ENCODE data around the gene MLC1.

MLC1 gene

GRCh38 chr22:50045211-50046018, 39.8 kb downstream of the MLC1 start:
- no peak overlapping the region for H3K27ac ChIP-seq
- no peak for DNase-seq (ENCODE audit: low read depth, low spot score)

GRCh38 chr22:50044485-50045118, 40.6 kb downstream of the MLC1 start:
- DNase-seq (ENCODE audit: low read depth, low spot score), result no peak
- H3K27ac ChIP-seq, result no peak overlapping the region

- DNase-seq (ENCODE audit: low read depth, low spot score), result no peak
Observed at GRCh38 chr22:50041361-50042065, 43.7 kb downstream of the MLC1 start.

GRCh38 chr22:50040717-50041116, 44.5 kb downstream of the MLC1 start:
- no peak overlapping the region for H3K27ac ChIP-seq
- DNase-seq (ENCODE audit: low read depth, low spot score), result no peak

More at GRCh38 chr22:50041361-50042065, 43.7 kb downstream of the MLC1 start:
- no peak overlapping the region for H3K27ac ChIP-seq

- no peak for DNase-seq (ENCODE audit: low read depth, low spot score)
- no peak overlapping the region for H3K27ac ChIP-seq
Observed at GRCh38 chr22:50039669-50040443, 45.4 kb downstream of the MLC1 start.

- DNase-seq (ENCODE audit: low read depth, low spot score), result no peak
- no peak overlapping the region for H3K27ac ChIP-seq
Observed at GRCh38 chr22:50035976-50036724, 49.1 kb downstream of the MLC1 start.

GRCh38 chr22:50035131-50035881, 49.9 kb downstream of the MLC1 start:
- DNase-seq (ENCODE audit: low read depth, low spot score), result no peak
- no peak overlapping the region for H3K27ac ChIP-seq

- DNase-seq (ENCODE audit: low read depth, low spot score), result no peak
Observed at GRCh38 chr22:50034126-50035081, 50.8 kb downstream of the MLC1 start.

GRCh38 chr22:50032941-50033601, 52.2 kb downstream of the MLC1 start:
- no peak overlapping the region for H3K27ac ChIP-seq
- no peak for DNase-seq (ENCODE audit: low read depth, low spot score)

More at GRCh38 chr22:50034126-50035081, 50.8 kb downstream of the MLC1 start:
- H3K27ac ChIP-seq, result no peak overlapping the region

GRCh38 chr22:50032109-50032871, 52.9 kb downstream of the MLC1 start:
- no peak overlapping the region for H3K27ac ChIP-seq
- DNase-seq (ENCODE audit: low read depth, low spot score), result no peak

GRCh38 chr22:50031189-50032091, 53.8 kb downstream of the MLC1 start:
- no peak for DNase-seq (ENCODE audit: low read depth, low spot score)
- H3K27ac ChIP-seq, result no peak overlapping the region

GRCh38 chr22:50030297-50031188, 54.7 kb downstream of the MLC1 start:
- peak; percentile 22 for DNase-seq (ENCODE audit: low read depth, low spot score)

GRCh38 chr22:50027639-50028537, 57.3 kb downstream of the MLC1 start:
- DNase-seq (ENCODE audit: low read depth, low spot score), result peak; percentile 39
- H3K27ac ChIP-seq, result no peak overlapping the region

More at GRCh38 chr22:50030297-50031188, 54.7 kb downstream of the MLC1 start:
- no peak overlapping the region for H3K27ac ChIP-seq

- H3K27ac ChIP-seq, result no peak overlapping the region
- DNase-seq (ENCODE audit: low read depth, low spot score), result no peak
Observed at GRCh38 chr22:50025993-50026392, 59.2 kb downstream of the MLC1 start.
